ENCODE data around the gene SPSB1.

DNA sequence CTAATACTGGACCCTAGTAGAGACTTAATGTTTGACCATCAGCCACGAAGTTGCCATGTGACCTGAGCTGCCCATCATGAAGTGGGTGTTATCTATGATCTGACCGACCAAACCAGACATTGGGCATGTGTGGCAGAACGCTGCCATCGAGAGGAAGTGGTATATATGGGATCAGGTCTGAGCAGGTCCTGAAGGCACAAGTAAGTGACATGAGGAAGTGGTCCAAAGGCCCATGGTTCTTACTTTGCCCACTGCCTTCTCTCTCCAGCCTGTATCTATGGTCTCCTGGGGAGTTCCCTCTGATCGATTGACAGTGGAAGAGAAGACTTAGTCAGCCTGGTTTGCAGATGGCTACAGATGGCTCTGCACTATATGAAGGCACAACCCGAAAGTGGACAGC lies 7.9 kb downstream of the SPSB1 start:
- TF ChIP-seq POLR2A (IDR thresholded peaks at IDR 0.05; ENCODE audit: low read depth, low read length) (no peak), POLR2AphosphoS5 (IDR thresholded peaks at IDR 0.05; ENCODE audit: low read depth, low read length) (no peak), TAF1 (IDR thresholded peaks at IDR 0.05; ENCODE audit: low read depth, low read length) (no peak), SPI1 (IDR thresholded peaks at IDR 0.05; ENCODE audit: low read depth, low read length) (no peak), POU2F2 (IDR thresholded peaks at IDR 0.05; ENCODE audit: low read depth, low read length) (no peak)

Data from GM12891 (cell line).